HG02840 (cell line): ENCODE data around the gene HOXC10.

Source experiments
- ATAC-seq: cut with Tn5 transposase; IDR thresholded peaks from one replicate; pipeline ENCODE4 v1.9.1; 2021; ENCODE audit warnings: mild to moderate bottlenecking, moderate library complexity, moderate number of reproducible peaks; ENCODE audit not compliant: unreplicated experiment, low FRiP score

HOXC10 gene

GRCh38 chr12:53984901-53985691, at the start of gene HOXC10:
Gene HOXC10, plus strand, starts transcription at chr12:53985146. Its CDS starts 114 bp downstream, at chr12:53985260.
- ATAC-seq: no peak

GRCh38 chr12:53935383-53936341, 49.3 kb upstream of the HOXC10 start:
- no peak for ATAC-seq

- no peak for ATAC-seq
Measured at GRCh38 chr12:53937099-53937498, 47.8 kb upstream of the HOXC10 start.

- ATAC-seq: no peak
Measured at GRCh38 chr12:53937596-53938325, 47.2 kb upstream of the HOXC10 start.

- no peak for ATAC-seq
Measured at GRCh38 chr12:53938326-53939140, 46.4 kb upstream of the HOXC10 start, which contains the start of gene HOXC13. Gene HOXC13, plus strand, starts transcription at chr12:53938831. Its CDS starts 76 bp downstream, at chr12:53938907.

- no peak for ATAC-seq
Measured at GRCh38 chr12:53939141-53940108, 45.5 kb upstream of the HOXC10 start.

GRCh38 chr12:53940443-53941014, 44.4 kb upstream of the HOXC10 start:
- ATAC-seq: no peak

- no peak for ATAC-seq
Measured at GRCh38 chr12:53941187-53941586, 43.8 kb upstream of the HOXC10 start.

- ATAC-seq: no peak
Measured at GRCh38 chr12:53941750-53942149, 43.2 kb upstream of the HOXC10 start.

- no peak for ATAC-seq
Measured at GRCh38 chr12:53942467-53942997, 42.4 kb upstream of the HOXC10 start.

- no peak for ATAC-seq
Measured at GRCh38 chr12:53944209-53944608, 40.7 kb upstream of the HOXC10 start.

GRCh38 chr12:53944907-53945847, 39.8 kb upstream of the HOXC10 start:
- ATAC-seq: no peak

GRCh38 chr12:53947743-53948142, 37.2 kb upstream of the HOXC10 start:
- ATAC-seq: no peak

GRCh38 chr12:53948650-53949593, 36.0 kb upstream of the HOXC10 start:
- no peak for ATAC-seq

GRCh38 chr12:53949631-53950436, 35.1 kb upstream of the HOXC10 start:
- no peak for ATAC-seq
